ENCODE data around the gene XRCC5. TPM values are rescaled to one million over a fixed set of nuclear protein-coding genes. Genes with fewer than 3 reads are reported as not detected.

The XRCC5 gene
- polyA plus RNA-seq, 2 donors: 57.9 to 100 TPM

- H3K27me3 ChIP-seq (ENCODE audit: control insufficient read depth in 1 of 2, insufficient read depth in 2 of 2, low read length in 2 of 2): no peaks in the 10 kb centered on the region
- no peaks in the 10 kb centered on the region for H3K36me3 ChIP-seq (ENCODE audit: control insufficient read depth in 2 of 2, insufficient read depth in 2 of 2, low read length in 1 of 2)
- no peaks in the 10 kb centered on the region for H3K4me1 ChIP-seq (ENCODE audit: control insufficient read depth in 2 of 2, insufficient read depth in 2 of 2, low read length in 1 of 2)
- no peaks in the 10 kb centered on the region for H3K9me3 ChIP-seq (ENCODE audit: control insufficient read depth in 2 of 2, insufficient read depth in 1 of 2, low read depth in 1 of 2, low read length in 1 of 2)
- no peak overlapping the region for H3K27ac ChIP-seq (ENCODE audit: low read depth in 2 of 2, low read length in 1 of 2)
- H3K4me3 ChIP-seq (ENCODE audit: low read depth in 1 of 2, low read length in 2 of 2): no peak overlapping the region
- WGBS, 2 donors: 78 to 83% methylated on average over 6 of the region's 6 CpGs
These were observed 136.3 kb downstream of the XRCC5 start for GRCh38 chr2:216245391-216245975.

GRCh38 chr2:216246766-216247165 lies 137.6 kb downstream of the XRCC5 start:
- 88 to 89% methylated on average over 3 of the region's 3 CpGs for WGBS, 2 donors
- H3K9me3 ChIP-seq (ENCODE audit: control insufficient read depth in 2 of 2, insufficient read depth in 1 of 2, low read depth in 1 of 2, low read length in 1 of 2): no peaks in the 10 kb centered on the region
- no peaks in the 10 kb centered on the region for H3K36me3 ChIP-seq (ENCODE audit: control insufficient read depth in 2 of 2, insufficient read depth in 2 of 2, low read length in 1 of 2)
- H3K27me3 ChIP-seq (ENCODE audit: control insufficient read depth in 1 of 2, insufficient read depth in 2 of 2, low read length in 2 of 2): no peaks in the 10 kb centered on the region
- H3K27ac ChIP-seq (ENCODE audit: low read depth in 2 of 2, low read length in 1 of 2): no peak overlapping the region
- no peak overlapping the region for H3K4me3 ChIP-seq (ENCODE audit: low read depth in 1 of 2, low read length in 2 of 2)
- H3K4me1 ChIP-seq (ENCODE audit: control insufficient read depth in 2 of 2, insufficient read depth in 2 of 2, low read length in 1 of 2): no peaks in the 10 kb centered on the region

Other genes starting within 250 kb of the XRCC5 start
- gene MREG, start 95.8 kb upstream of the XRCC5 start, polyA plus RNA-seq: 10 to 100 TPM; 26.0 to 26.5 TPM
- gene PECR, start 27.5 kb upstream of the XRCC5 start, polyA plus RNA-seq: 1 to 10 TPM; 2.5 to 3.6 TPM
- gene TMEM169, start 27.4 kb upstream of the XRCC5 start, polyA plus RNA-seq: under 1 TPM; 0.04 to 0.07 TPM